Thoracic aorta (tissue), 2 donors: ENCODE results near the gene STK4. TPM values are rescaled to one million over a fixed set of nuclear protein-coding genes. Genes with fewer than 3 reads are reported as not detected.

Experiments used
- ATAC-seq: fragments of 150-250 bp; one replicate; pipeline ENCODE4 v1.8.0; 2017; ENCODE audit warnings: low read depth; ENCODE audit not compliant: insufficient number of reproducible peaks, low FRiP score
- DNase-seq: peaks from one replicate; pipeline ENCODE4 v3.0.0-alpha.2; 2020; ENCODE audit warnings: low spot score
- H3K27ac ChIP-seq, 2 donors: fragments of 200-600 bp; sonication (generic); 1 replicate in 1 of 2; 2 replicates in 1 of 2; pipeline ENCODE4 v1.5.1; 2016; ENCODE audit warnings: mild to moderate bottlenecking in 2 of 2, moderate library complexity in 2 of 2
- H3K27me3 ChIP-seq: fragments of 200-600 bp; sonication (generic); replicated peaks from 2 replicates; pipeline ENCODE4 v1.6.0; 2016; ENCODE audit warnings: mild to moderate bottlenecking; ENCODE audit not compliant: insufficient read depth
- H3K36me3 ChIP-seq: fragments of 200-600 bp; sonication (generic); one replicate; pipeline ENCODE4 v1.5.1; 2016
- H3K4me1 ChIP-seq, 2 donors: fragments of 200-600 bp; sonication (generic); 1 replicate in 1 of 2; 2 replicates in 1 of 2; pipeline versions ENCODE4 v1.5.1 to v1.6.0; 2016; ENCODE audit warnings: low read depth in 2 of 2, mild to moderate bottlenecking in 1 of 2; ENCODE audit not compliant: control insufficient read depth in 1 of 2
- H3K4me3 ChIP-seq: fragments of 200-600 bp; sonication (generic); 2 replicates; pipeline ENCODE4 v1.5.1; 2016; ENCODE audit warnings: mild to moderate bottlenecking
- H3K9me3 ChIP-seq: fragments of 200-600 bp; sonication (generic); 2 replicates; pipeline ENCODE4 v1.5.1; 2016
- total RNA-seq, 2 donors: library from RNA; depleted of rRNA; stranded (reverse); fragments of >200 nt; gene quantifications; one replicate each; pipeline versions ENCODE4 v1.1.0 to v1.2.3, GENCODE V29; 2016
- TF ChIP-seq, protein P1 (sequence below): fragments of 200-600 bp; sonication (generic); IDR thresholded peaks from one replicate; pipeline ENCODE4 v1.5.1; 2019; ENCODE audit warnings: antibody characterized with exemption

The STK4 gene
- total RNA-seq, 2 donors from 2014 or later, result 30.3 to 47.9 TPM

DNA sequence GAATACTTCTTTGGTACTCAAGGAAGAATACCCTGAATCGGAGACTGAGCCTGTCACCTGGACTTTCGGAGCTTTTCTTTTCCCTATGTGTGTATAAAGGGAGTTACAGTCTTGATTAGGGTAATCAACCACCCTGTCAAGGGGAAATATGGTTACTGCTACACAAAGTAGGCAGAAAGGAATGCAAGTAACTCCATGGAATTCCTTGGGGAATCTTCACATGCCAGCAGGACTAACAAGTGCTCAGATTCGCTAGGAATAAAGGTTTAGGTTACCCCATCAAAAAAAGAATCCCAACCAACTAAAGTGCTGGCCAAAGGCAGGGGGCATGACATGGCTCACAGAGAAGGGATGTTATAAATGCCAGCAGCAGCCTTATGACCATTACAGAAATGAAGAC, 124.2 kb downstream of the STK4 start:
- no peak overlapping the region for H3K27ac ChIP-seq
- no peak for DNase-seq
- no peaks in the 10 kb centered on the region for H3K4me1 ChIP-seq
- H3K4me3 ChIP-seq, result no peak overlapping the region
- TF ChIP-seq, protein P1, sequence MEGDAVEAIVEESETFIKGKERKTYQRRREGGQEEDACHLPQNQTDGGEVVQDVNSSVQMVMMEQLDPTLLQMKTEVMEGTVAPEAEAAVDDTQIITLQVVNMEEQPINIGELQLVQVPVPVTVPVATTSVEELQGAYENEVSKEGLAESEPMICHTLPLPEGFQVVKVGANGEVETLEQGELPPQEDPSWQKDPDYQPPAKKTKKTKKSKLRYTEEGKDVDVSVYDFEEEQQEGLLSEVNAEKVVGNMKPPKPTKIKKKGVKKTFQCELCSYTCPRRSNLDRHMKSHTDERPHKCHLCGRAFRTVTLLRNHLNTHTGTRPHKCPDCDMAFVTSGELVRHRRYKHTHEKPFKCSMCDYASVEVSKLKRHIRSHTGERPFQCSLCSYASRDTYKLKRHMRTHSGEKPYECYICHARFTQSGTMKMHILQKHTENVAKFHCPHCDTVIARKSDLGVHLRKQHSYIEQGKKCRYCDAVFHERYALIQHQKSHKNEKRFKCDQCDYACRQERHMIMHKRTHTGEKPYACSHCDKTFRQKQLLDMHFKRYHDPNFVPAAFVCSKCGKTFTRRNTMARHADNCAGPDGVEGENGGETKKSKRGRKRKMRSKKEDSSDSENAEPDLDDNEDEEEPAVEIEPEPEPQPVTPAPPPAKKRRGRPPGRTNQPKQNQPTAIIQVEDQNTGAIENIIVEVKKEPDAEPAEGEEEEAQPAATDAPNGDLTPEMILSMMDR, result no peak
- H3K9me3 ChIP-seq, result no peaks in the 10 kb centered on the region
- H3K36me3 ChIP-seq, result no peaks in the 10 kb centered on the region
- no peak for ATAC-seq
- no peaks in the 10 kb centered on the region for H3K27me3 ChIP-seq

DNA sequence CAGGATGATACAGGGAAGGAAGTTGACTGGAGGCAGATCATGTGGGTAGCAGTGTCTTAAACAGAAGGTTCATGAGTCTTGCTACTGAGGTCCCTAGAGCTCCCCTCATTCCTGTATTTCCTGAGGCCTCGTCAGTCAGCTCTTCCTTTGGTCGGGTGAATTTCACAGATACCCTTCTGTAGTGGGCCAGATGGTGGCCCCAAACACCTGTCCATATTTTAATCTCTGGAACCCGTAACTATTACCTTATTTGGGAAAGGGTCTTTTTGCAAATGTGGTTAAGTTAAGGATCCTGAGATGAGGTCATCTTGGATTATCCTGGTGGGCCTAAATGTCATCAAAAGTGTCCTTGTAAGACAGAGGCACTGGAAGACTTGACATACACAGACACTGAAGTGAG, 125.1 kb downstream of the STK4 start:
- Histone ChIP-seq H3K27me3 (no peaks in the 10 kb centered on the region), H3K4me3 (no peak overlapping the region), H3K9me3 (no peaks in the 10 kb centered on the region), H3K4me1 (no peaks in the 10 kb centered on the region), H3K27ac (no peak overlapping the region), H3K36me3 (no peaks in the 10 kb centered on the region)
- TF ChIP-seq, protein P1, result no peak
- DNase-seq (no peak), ATAC-seq (no peak)

DNA sequence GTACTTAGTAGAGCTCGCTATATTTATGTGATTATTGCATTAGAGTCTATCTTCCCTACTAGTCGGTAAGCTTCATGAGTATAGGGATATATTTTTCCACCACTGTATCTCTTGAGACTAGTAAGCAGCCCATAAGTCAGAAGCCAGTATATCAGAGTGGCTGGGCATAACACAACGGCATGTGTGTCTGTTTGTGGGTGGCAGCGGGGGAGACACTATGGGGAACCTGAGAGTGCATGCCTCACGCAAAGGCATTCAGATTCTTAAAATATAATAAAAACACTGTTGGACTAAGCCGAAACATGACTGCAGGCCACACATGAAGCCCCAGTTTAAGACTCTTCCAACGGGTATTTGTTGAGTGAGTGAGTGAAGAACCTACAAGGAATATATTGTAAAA, 126.6 kb downstream of the STK4 start:
- TF ChIP-seq, protein P1, result no peak
- DNase-seq (no peak), ATAC-seq (no peak)
- Histone ChIP-seq H3K9me3 (no peaks in the 10 kb centered on the region), H3K27me3 (no peaks in the 10 kb centered on the region), H3K4me1 (peaks cover 0 to 5% of the 10 kb centered on the region in 2 donors), H3K4me3 (no peak overlapping the region), H3K36me3 (no peaks in the 10 kb centered on the region), H3K27ac (no peak overlapping the region)

DNA sequence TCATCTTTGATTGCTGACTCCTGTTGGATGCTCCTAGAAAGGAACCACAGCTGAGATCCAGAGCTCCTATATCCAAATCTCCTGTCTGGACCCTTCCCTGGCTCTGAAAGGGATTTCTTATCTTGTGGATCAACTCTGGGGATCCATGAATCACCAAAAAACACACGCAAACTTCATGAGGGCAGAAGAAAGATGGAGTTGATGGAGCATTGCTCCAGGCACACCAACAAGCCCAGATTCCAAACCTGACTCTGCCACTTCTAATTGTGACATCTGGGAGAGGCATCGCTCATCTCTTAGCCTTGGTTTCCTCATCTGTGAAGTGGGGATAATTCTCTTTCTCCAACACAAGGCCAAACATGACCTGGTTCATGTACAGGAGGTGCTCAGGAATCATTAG, 127.9 kb downstream of the STK4 start:
- DNase-seq (no peak), ATAC-seq (no peak)
- Histone ChIP-seq H3K27me3 (no peaks in the 10 kb centered on the region), H3K4me1 (peaks cover 0 to 11% of the 10 kb centered on the region in 2 donors), H3K9me3 (no peaks in the 10 kb centered on the region), H3K27ac (no peak overlapping the region), H3K36me3 (no peaks in the 10 kb centered on the region), H3K4me3 (no peak overlapping the region)
- TF ChIP-seq, protein P1, result no peak

DNA sequence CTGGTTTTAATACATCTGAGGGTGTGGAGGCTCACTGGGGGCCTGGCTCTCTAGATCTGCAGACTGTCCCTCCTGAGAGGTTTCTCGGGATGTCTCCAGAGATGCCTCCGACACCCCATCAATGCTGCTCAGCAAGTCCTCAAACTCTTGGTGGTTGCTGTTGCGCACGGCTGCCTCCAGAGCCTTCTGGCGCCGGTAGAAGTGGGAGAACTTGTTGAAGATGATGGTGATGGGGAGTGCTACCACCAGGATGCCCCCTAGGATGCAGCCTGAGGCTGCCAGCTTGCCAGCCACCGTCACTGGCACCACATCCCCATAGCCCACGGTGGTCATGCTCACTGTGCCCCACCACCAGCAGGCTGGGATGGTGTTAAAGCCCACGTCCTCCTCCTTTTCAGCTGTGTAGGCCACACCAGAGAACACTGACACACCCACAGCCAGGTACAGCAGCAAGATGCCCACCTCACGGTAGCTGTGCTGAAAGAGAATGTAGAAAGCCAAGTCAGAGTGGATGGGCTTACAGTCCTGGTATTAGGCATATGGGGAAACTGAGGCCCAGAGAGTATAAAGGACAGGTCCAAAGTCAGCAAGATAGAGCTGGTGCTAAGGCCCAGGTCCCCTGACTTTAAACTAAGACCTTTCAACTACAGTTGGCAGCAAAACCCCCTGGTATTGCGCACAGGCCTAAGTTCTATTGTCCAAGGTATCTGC, 128.7 kb downstream of the STK4 start:
- no peaks in the 10 kb centered on the region for H3K36me3 ChIP-seq
- no peak overlapping the region for H3K4me3 ChIP-seq
- no peak overlapping the region for H3K27ac ChIP-seq
- H3K4me1 ChIP-seq, result peaks cover 0 to 11% of the 10 kb centered on the region in 2 donors
- H3K27me3 ChIP-seq, result no peaks in the 10 kb centered on the region
- no peaks in the 10 kb centered on the region for H3K9me3 ChIP-seq
- TF ChIP-seq, protein P1, result no peak
- DNase-seq (no peak), ATAC-seq (no peak)
